Testis (tissue), 2 donors: ENCODE measurements around the gene PTPRU.

Experiments used
- CTCF ChIP-seq, 3 experiments: fragments of 450-650 bp in 2 of 3; fragments of 200-600 bp in 1 of 3; sonication (generic) in 1 of 3; IDR thresholded peaks; one replicate each; pipeline ENCODE4 v1.5.1; 2016 to 2019; ENCODE audit warnings: antibody characterized with exemption in 3 of 3, mild to moderate bottlenecking in 2 of 3, moderate library complexity in 1 of 3
- POLR2A ChIP-seq: fragments of 450-650 bp; IDR thresholded peaks from one replicate; pipeline ENCODE4 v1.6.1; 2017; ENCODE audit warnings: antibody characterized with exemption, mild to moderate bottlenecking, moderate library complexity

GRCh38 chr1:29299446-29299845 is 63.1 kb downstream of the PTPRU start:
- TF ChIP-seq POLR2A (no peak), CTCF (IDR thresholded peaks at IDR 0.05) (no peak)
